Activated CD8-positive, alpha-beta memory T cell treated with anti-CD3 and anti-CD28 coated beads, Interleukin-2, amount 10 ng/mL, durations not matched to agents 7 days and 5 days (primary cell): ENCODE data around the gene SEC22C. TPM values are rescaled to one million over a fixed set of nuclear protein-coding genes. Genes with fewer than 3 reads are reported as not detected.
"Not testable (repeated sequence)": the region's sequence is repeated elsewhere in the genome, so short reads cannot be mapped to it uniquely, and the experiment has no call there.

Experiments used
- ATAC-seq: fragments of 150-1000 bp; cut with Tn5 transposase; one replicate; pipeline ENCODE4 v1.10.0; 2021; ENCODE audit warnings: moderate library complexity
- CTCF ChIA-PET: fragments of 350-600 bp; sonication (Branson Sonifier 250); formaldehyde crosslinking; loops from one replicate; lab custom pipeline; 2021; ENCODE audit warnings: antibody characterized with exemption; lab: Charles Lee
- DNase-seq: peaks from one replicate; pipeline ENCODE4 v3.0.0-alpha.2; 2020
- H3K27ac Mint-ChIP-seq: one replicate; pipeline ENCODE4 v1.8.0; 2021; ENCODE audit warnings: mild to moderate bottlenecking, mixed read lengths
- H3K27me3 Mint-ChIP-seq: one replicate; pipeline ENCODE4 v1.8.0; 2021; ENCODE audit warnings: mixed read lengths
- H3K36me3 Mint-ChIP-seq: one replicate; pipeline ENCODE4 v1.8.0; 2021; ENCODE audit warnings: mild to moderate bottlenecking, mixed read lengths
- H3K4me1 Mint-ChIP-seq: one replicate; pipeline ENCODE4 v1.8.0; 2021; ENCODE audit warnings: mixed read lengths
- H3K4me3 Mint-ChIP-seq: one replicate; pipeline ENCODE4 v1.8.0; 2021; ENCODE audit warnings: mild to moderate bottlenecking, moderate library complexity, mixed read lengths
- H3K9me3 Mint-ChIP-seq: one replicate; pipeline ENCODE4 v1.8.0; 2022; ENCODE audit warnings: low read depth, mixed read lengths
- total RNA-seq, 2 experiments: library from RNA; stranded (reverse); gene quantifications; one replicate each; pipeline ENCODE4 v1.2.3, GENCODE V29; 2021

Gene SEC22C
- total RNA-seq, 2 experiments from 2014 or later: 46.1 to 47.3 TPM

DNA sequence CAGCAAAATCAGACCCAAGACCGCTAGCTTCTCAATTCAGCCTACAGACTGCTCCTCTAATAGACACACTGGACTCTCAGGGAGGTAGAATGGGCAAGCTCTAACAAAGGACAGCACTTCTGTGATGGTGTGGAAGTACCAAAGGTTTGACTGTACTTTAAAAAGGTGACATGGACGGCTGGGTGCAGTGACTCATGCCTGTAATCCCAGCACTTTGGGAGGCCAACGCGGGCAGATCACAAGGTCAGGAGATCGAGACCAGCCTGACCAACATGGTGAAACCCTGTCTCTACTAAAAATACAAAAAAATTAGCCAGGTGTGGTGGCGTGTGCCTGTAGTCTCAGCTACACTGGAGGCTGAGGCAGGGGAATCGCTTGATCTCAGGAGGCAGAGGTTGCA lies 15.3 kb upstream of the SEC22C start:
- not testable (repeated sequence) for ATAC-seq, H3K4me3 Mint-ChIP-seq, H3K27me3 Mint-ChIP-seq, DNase-seq, H3K9me3 Mint-ChIP-seq
- peak overlapping the region; percentile 52 for H3K27ac Mint-ChIP-seq
- H3K36me3 Mint-ChIP-seq: peaks cover 43% of the 10 kb centered on the region
- CTCF ChIA-PET: interaction anchor here (0.7 to 1.7 kb wide), 3 partner anchors 14 to 44 kb away, joined by 3 to 5 read pairs (median 3); no protein-coding TSS in a partner anchor
- H3K4me1 Mint-ChIP-seq: peaks cover 31% of the 10 kb centered on the region

GRCh38 chr3:42595682-42596081 lies 13.9 kb upstream of the SEC22C start:
- H3K9me3 Mint-ChIP-seq: no peaks in the 10 kb centered on the region
- H3K27ac Mint-ChIP-seq: peak overlapping the region; percentile 49
- no peak overlapping the region for H3K4me3 Mint-ChIP-seq
- H3K4me1 Mint-ChIP-seq: peaks cover 35% of the 10 kb centered on the region
- no peak for ATAC-seq
- H3K27me3 Mint-ChIP-seq: no peaks in the 10 kb centered on the region
- CTCF ChIA-PET: interaction anchor here (0.7 to 3.6 kb wide), 2 partner anchors 13 to 21 kb away, joined by 3 to 13 read pairs; partner anchors contain the start of gene SEC22C
- peaks cover 47% of the 10 kb centered on the region for H3K36me3 Mint-ChIP-seq
- no peak for DNase-seq

DNA sequence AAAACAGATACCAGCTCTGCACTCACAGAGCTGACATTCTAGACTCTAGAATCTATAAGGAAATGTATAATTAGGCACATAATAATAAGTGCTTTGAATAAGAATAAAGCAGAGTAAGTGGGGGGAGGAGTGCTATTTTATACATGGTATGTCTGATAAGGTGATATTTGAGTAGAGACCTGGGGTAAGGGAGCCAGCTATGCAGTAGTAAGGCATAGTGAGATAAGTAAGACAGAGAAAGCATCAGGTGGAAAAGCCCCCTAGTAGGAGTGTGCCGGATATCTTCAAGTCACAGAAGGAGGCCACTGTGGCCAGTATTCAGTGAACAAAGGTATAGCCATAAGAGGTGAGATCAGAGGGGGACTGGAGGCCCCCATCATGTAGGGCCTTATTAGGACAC lies 11.9 kb upstream of the SEC22C start:
- Mint-ChIP-seq H3K9me3 (no peaks in the 10 kb centered on the region), H3K27ac (no peak overlapping the region), H3K4me3 (no peak overlapping the region), H3K4me1 (peaks cover 43% of the 10 kb centered on the region), H3K27me3 (no peaks in the 10 kb centered on the region), H3K36me3 (peaks cover 47% of the 10 kb centered on the region)
- DNase-seq (no peak), ATAC-seq (no peak)
- CTCF ChIA-PET: interaction anchor here (1.0 to 3.6 kb wide), 3 partner anchors 11 to 17 kb away, joined by 3 to 13 read pairs (median 4); partner anchors contain the start of gene SEC22C

DNA sequence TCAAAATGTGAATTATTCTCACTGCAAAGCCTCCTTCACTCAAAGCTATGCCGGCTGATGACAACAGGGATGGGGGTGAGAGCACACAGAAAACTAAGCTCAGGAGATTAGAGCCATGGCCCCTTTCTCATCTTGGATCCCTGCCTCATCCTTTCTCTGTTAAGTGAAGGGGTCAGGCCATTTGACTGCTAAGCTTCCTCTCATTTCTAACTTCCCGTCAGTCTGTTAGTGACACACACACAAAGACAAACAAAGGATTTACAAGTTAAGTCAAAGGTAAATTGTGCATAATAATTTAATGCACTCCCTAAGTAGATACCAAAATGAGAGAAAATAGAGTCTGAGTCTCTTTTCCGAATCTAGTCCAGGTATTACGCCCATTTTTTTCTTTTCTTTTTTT lies 10.0 kb upstream of the SEC22C start:
- ATAC-seq (no peak), DNase-seq (no peak)
- peak overlapping the region; percentile 98 for H3K27ac Mint-ChIP-seq
- peaks cover 41% of the 10 kb centered on the region for H3K4me1 Mint-ChIP-seq
- H3K27me3 Mint-ChIP-seq: no peaks in the 10 kb centered on the region
- CTCF ChIA-PET: interaction anchor here (1.6 to 2.8 kb wide), 3 partner anchors 9 to 90 kb away, joined by 8 to 20 read pairs (median 14); partner anchors contain the start of genes NKTR, SEC22C and VIPR1
- peaks cover 35% of the 10 kb centered on the region for H3K36me3 Mint-ChIP-seq
- H3K4me3 Mint-ChIP-seq: peak overlapping the region; percentile 84
- no peaks in the 10 kb centered on the region for H3K9me3 Mint-ChIP-seq

DNA sequence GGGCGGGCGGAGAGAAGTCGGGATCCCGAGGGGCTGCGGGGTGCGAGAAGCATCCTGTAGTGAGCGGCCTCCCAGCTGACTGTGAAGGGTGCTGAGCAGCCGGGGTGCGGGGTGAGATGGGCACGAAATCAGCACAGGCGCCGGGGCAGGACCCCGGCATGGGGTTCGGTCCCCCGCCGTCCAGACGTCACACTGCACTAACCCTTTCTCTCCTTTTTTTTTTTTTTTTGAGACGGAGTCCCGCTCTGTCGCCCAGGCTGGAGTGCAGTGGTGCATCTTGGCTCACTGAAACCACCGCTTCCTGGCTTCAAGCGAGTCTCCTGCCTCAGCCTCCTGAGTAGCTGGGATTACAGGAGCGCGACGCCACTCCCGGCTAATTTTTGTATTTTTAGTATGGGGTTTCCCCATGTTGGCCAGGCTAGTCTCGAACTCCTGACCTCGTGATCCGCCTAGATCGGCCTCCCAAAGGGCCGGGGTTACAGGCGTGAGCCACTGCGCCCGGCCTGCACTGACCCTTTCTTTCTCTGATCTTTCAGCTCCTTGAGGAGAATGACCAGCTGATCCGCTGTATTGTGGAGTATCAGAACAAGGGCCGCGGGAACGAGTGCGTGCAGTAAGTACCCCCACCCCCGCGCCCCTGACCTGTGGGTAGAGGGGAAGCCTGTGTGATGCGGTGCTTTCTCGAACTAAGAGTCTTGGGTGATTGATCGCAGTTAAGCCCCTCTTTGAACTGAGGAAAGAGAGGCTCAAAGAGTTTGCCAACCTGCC lies 9.4 kb upstream of the SEC22C start:
- H3K27me3 Mint-ChIP-seq: no peaks in the 10 kb centered on the region
- peak overlapping the region; percentile 98 for H3K27ac Mint-ChIP-seq
- CTCF ChIA-PET: interaction anchor here (0.8 to 2.8 kb wide), 8 partner anchors 9 to 154 kb away, joined by 4 to 20 read pairs (median 8); partner anchors contain the start of genes NKTR, SEC22C and VIPR1
- peak overlapping the region; percentile 84 for H3K4me3 Mint-ChIP-seq
- H3K9me3 Mint-ChIP-seq: no peaks in the 10 kb centered on the region
- ATAC-seq: no peak
- H3K4me1 Mint-ChIP-seq: peaks cover 41% of the 10 kb centered on the region
- peak; percentile 46 for DNase-seq
- peaks cover 32% of the 10 kb centered on the region for H3K36me3 Mint-ChIP-seq

GRCh38 chr3:42589382-42590109 lies 7.8 kb upstream of the SEC22C start:
- DNase-seq (no peak), ATAC-seq (no peak)
- no peaks in the 10 kb centered on the region for H3K27me3 Mint-ChIP-seq
- H3K27ac Mint-ChIP-seq: peak overlapping the region; percentile 98
- peaks cover 27% of the 10 kb centered on the region for H3K36me3 Mint-ChIP-seq
- CTCF ChIA-PET: interaction anchor here (1.2 to 2.8 kb wide), 5 partner anchors 7 to 155 kb away, joined by 6 to 20 read pairs (median 9); partner anchors contain the start of genes NKTR and SEC22C
- peak overlapping the region; percentile 84 for H3K4me3 Mint-ChIP-seq
- no peaks in the 10 kb centered on the region for H3K9me3 Mint-ChIP-seq
- peaks cover 41% of the 10 kb centered on the region for H3K4me1 Mint-ChIP-seq

DNA sequence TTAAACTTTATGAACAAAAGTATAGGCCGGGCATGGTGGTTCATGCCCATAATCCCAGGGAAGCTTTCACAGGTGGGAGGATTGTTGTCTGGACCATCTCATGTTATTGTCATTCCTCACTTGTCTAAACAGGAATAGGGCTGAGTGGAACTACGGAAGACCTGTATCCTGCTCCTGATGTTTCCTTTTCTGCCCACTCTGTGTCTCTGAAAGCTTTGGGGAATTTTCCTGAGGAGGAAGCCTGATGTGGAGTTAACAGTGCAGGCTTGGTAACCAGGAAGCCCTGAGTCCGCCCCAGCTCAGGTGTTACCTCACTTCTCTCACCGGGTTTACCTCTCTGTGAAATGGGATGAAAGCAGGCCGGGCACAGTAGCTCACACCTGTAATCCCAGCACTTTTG lies 6.9 kb upstream of the SEC22C start:
- CTCF ChIA-PET: interaction anchor here (1.8 to 2.2 kb wide), 2 partner anchors 13 to 30 kb away, joined by 6 to 9 read pairs; partner anchors contain the start of gene NKTR
- Mint-ChIP-seq H3K27ac (no peak overlapping the region), H3K27me3 (no peaks in the 10 kb centered on the region), H3K36me3 (peaks cover 19% of the 10 kb centered on the region), H3K9me3 (no peaks in the 10 kb centered on the region), H3K4me3 (no peak overlapping the region), H3K4me1 (peaks cover 34% of the 10 kb centered on the region)
- DNase-seq: no peak
- ATAC-seq: no peak

DNA sequence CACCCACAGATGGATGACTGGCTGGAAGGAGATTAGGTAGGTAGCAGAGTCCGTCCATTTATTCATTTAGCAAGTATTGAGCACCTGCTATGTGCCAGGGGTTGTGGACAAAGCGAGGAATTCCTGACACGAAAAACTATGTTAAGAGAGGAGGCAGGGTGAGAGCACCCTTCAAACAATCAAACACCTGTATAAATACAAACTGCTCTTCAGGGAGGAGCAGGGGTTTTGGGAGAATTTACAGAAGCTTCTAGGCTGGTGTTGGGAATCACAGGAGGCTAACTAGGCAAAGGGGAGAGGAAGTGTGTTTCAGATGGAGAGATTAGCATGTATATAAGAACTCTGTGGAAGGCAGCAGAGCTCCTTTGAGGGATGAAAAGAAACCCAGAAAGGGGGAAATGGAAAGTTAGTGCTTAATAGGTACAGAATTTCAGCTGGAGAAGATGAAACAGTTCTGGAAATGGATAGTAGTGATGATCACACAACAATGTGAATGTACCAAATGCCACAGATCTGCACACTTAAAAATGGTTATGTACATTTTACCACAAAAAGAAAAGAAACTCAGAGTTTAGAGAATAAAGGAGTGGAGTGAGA lies 805 bp upstream of the SEC22C start:
- Mint-ChIP-seq H3K27me3 (no peaks in the 10 kb centered on the region), H3K4me1 (peaks cover 44% of the 10 kb centered on the region), H3K4me3 (peak overlapping the region; percentile 89), H3K36me3 (peaks cover 19% of the 10 kb centered on the region), H3K9me3 (no peaks in the 10 kb centered on the region), H3K27ac (peak overlapping the region; percentile 91)
- CTCF ChIA-PET: interaction anchor here (0.8 to 3.1 kb wide), 9 partner anchors 8 to 169 kb away, joined by 3 to 26 read pairs (median 7); partner anchors contain the start of genes NKTR and SS18L2
- DNase-seq (no peak), ATAC-seq (no peak)

DNA sequence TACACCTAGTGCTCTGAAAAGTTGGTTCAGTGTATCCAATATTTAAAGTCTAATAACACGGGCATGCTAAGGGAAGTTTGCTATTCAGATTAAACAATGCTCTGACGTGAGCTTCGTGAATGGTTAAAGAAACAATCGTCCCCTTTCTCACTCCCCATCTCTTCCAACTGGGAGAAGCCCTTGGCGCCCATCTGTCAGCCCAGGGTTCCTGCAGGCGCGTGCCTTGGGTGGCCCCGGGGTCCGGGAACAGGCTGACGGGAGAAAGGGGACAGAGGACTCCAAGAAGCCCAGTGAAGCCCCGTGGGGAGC lies 413 bp downstream of the SEC22C start:
- CTCF ChIA-PET: interaction anchor here (0.6 to 3.1 kb wide), 8 partner anchors 12 to 163 kb away, joined by 3 to 26 read pairs (median 4); partner anchors contain the start of gene NKTR
- DNase-seq (no peak), ATAC-seq (no peak)
- H3K27me3 Mint-ChIP-seq: no peaks in the 10 kb centered on the region
- H3K9me3 Mint-ChIP-seq: no peaks in the 10 kb centered on the region
- peaks cover 51% of the 10 kb centered on the region for H3K4me1 Mint-ChIP-seq
- H3K4me3 Mint-ChIP-seq: peak overlapping the region; percentile 89
- peak overlapping the region; percentile 69 for H3K27ac Mint-ChIP-seq
- peaks cover 26% of the 10 kb centered on the region for H3K36me3 Mint-ChIP-seq

DNA sequence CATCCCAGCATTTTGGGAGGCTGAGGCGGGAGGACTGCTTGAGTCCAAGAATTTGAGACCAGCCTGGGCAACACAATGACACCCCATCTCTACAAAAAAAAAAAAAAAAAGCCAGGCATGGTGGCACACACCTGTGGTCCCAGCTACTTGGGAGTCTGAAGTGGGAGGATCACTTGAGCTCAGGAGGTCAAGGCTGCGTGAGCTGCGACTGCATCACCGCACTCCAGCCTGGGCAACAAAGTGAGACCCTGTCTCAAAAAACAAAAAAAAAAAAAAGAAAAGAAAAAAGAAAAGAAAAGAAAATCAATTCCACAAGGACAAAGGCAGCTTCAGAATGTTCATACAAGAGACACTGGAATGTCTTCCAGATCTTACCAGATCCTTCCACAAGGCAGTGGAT lies 2.4 kb downstream of the SEC22C start:
- Mint-ChIP-seq H3K4me1 (peaks cover 51% of the 10 kb centered on the region), H3K36me3 (peaks cover 41% of the 10 kb centered on the region)
- H3K4me3 Mint-ChIP-seq, ATAC-seq, H3K27me3 Mint-ChIP-seq, H3K9me3 Mint-ChIP-seq, H3K27ac Mint-ChIP-seq, DNase-seq: not testable (repeated sequence)
- CTCF ChIA-PET: interaction anchor here (1.1 kb wide), 1 partner anchor 32 kb away, joined by 6 read pairs; no protein-coding TSS in a partner anchor

DNA sequence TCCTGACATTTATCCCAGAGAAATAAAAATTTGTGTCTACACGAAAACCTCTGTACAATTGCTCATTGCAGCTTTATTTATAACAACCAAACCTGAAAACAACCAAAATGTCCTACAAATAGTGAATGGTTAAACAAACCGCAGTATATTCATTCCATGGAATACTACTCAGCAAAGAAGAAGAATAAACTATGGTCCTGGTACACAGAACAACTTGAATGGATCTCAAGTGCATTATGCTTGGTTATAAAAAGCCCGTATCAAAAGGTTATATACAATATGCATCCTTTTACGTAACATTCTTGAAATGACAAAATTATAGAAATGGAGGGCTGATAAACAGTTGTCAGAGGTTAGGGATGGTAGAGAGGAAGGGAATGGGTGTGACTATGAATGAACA lies 3.7 kb downstream of the SEC22C start:
- peaks cover 53% of the 10 kb centered on the region for H3K36me3 Mint-ChIP-seq
- H3K27me3 Mint-ChIP-seq: no peaks in the 10 kb centered on the region
- CTCF ChIA-PET: no interaction called here
- DNase-seq: no peak
- no peak overlapping the region for H3K4me3 Mint-ChIP-seq
- H3K27ac Mint-ChIP-seq: no peak overlapping the region
- no peak for ATAC-seq
- H3K9me3 Mint-ChIP-seq: peaks cover 6% of the 10 kb centered on the region
- peaks cover 43% of the 10 kb centered on the region for H3K4me1 Mint-ChIP-seq

DNA sequence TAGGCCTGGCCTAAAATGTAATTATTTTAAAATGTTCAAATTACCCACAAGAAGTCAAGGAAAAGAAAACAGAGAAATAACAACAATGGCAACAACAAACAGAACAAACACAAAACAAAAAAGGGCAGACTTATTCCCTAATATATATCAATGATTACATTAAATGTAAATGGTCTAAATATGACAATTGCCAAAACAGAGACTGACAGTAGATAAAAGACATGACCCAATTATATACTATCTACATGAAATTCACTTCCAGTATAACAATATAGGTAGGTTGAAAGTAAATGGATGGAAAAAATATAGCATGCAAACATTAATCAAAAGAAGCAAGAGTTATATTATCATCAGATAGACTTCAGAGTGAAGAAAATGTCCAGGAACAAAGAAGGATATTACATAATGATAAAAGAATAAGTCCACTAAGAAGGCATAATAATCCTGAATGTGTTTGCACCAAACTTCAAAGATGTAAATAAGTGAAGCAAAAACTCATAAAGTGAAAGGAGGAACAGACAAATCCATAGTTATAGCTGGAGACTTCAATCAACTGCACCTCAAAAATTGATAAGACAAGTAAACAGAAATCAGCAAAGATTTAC lies 6.5 kb downstream of the SEC22C start:
- CTCF ChIA-PET: interaction anchor here (1.4 kb wide), 1 partner anchor 62 kb away, joined by 3 read pairs; no protein-coding TSS in a partner anchor
- no peak overlapping the region for H3K4me3 Mint-ChIP-seq

More for the DNA sequence above, 6.5 kb downstream of the SEC22C start:
- DNase-seq (no peak), ATAC-seq (no peak)
- Mint-ChIP-seq H3K36me3 (peaks cover 63% of the 10 kb centered on the region), H3K27me3 (no peaks in the 10 kb centered on the region), H3K4me1 (peaks cover 26% of the 10 kb centered on the region), H3K9me3 (peaks cover 6% of the 10 kb centered on the region), H3K27ac (no peak overlapping the region)
